ENCODE data around the gene RBM10. TPM values are rescaled to one million over a fixed set of nuclear protein-coding genes. Genes with fewer than 3 reads are reported as not detected.

Gene RBM10
- total RNA-seq, 1 donor from 2014 or later: 41.2 TPM

- TF ChIP-seq, protein P1, sequence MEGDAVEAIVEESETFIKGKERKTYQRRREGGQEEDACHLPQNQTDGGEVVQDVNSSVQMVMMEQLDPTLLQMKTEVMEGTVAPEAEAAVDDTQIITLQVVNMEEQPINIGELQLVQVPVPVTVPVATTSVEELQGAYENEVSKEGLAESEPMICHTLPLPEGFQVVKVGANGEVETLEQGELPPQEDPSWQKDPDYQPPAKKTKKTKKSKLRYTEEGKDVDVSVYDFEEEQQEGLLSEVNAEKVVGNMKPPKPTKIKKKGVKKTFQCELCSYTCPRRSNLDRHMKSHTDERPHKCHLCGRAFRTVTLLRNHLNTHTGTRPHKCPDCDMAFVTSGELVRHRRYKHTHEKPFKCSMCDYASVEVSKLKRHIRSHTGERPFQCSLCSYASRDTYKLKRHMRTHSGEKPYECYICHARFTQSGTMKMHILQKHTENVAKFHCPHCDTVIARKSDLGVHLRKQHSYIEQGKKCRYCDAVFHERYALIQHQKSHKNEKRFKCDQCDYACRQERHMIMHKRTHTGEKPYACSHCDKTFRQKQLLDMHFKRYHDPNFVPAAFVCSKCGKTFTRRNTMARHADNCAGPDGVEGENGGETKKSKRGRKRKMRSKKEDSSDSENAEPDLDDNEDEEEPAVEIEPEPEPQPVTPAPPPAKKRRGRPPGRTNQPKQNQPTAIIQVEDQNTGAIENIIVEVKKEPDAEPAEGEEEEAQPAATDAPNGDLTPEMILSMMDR (conservative IDR thresholded peaks at IDR 0.05; ENCODE audit: low read depth, low read length): no peak
- H3K4me3 ChIP-seq (ENCODE audit: low read depth, low read length): no peak overlapping the region
- DNase-seq (ENCODE audit: low read depth): no peak
Measured at GRCh38 chrX:47228550-47229270, 83.7 kb downstream of the RBM10 start.

DNA sequence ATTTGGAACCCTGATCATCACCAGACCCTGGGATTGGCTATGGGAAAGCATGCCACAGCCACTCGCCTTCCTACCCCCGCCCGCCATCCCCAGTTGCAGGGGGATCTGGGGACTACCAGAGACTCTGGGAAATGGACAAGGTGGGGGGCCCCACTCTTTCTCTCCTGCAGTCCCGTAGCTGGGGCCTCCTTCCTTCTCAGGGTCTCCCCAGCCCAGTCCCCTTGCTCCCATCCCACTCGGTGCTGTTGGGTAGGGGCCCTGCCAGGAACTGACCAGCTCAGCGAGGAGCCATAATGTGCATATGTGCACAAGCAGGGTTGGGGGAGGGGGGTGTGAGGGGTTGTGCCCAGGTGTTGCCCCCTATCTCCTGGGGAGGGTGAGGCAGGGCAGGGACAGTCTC, 84.4 kb downstream of the RBM10 start:
- H3K4me3 ChIP-seq (ENCODE audit: low read depth, low read length): no peak overlapping the region
- TF ChIP-seq, protein P1 (conservative IDR thresholded peaks at IDR 0.05; ENCODE audit: low read depth, low read length): no peak
- DNase-seq (ENCODE audit: low read depth): no peak

GRCh38 chrX:47230136-47230868, 85.3 kb downstream of the RBM10 start:
- no peak overlapping the region for H3K4me3 ChIP-seq (ENCODE audit: low read depth, low read length)
- no peak for DNase-seq (ENCODE audit: low read depth)
- TF ChIP-seq, protein P1 (conservative IDR thresholded peaks at IDR 0.05; ENCODE audit: low read depth, low read length): no peak

GRCh38 chrX:47231167-47231566, 86.1 kb downstream of the RBM10 start:
- no peak for DNase-seq (ENCODE audit: low read depth)
- TF ChIP-seq, protein P1 (conservative IDR thresholded peaks at IDR 0.05; ENCODE audit: low read depth, low read length): no peak
- H3K4me3 ChIP-seq (ENCODE audit: low read depth, low read length): no peak overlapping the region

DNA sequence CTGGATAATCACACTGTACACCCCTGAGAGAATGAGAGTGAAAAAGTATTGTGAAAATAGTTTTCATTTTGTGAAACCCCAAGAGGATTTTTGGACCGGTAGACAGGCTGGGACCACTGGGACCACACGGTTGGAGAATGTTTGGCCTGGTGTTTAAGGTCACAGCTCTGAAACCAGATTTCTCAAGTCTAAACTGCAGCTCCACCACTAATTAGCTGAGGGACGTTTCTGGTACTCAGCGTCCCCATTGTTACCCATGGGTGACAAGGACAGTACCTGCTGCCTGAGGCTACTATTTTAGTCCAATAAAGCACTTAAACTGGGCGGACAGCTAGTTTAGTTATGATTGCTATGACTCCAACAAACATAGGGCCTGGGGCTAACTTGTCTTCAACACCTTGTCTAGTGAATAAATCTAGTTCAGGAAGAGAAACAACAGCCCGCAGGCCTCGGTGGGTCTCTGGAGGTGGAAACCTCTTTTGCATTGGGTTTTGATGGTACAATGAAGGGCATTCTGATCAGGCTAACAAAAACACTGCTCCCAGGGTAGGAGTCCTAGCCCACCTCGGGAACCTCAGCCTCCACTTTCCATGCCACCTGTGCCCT, 87.3 kb downstream of the RBM10 start:
- TF ChIP-seq, protein P1 (conservative IDR thresholded peaks at IDR 0.05; ENCODE audit: low read depth, low read length): no peak
- peak overlapping the region; percentile 66 for H3K4me3 ChIP-seq (ENCODE audit: low read depth, low read length)
- DNase-seq (ENCODE audit: low read depth): no peak

- peak within 1 kb of the TSS; percentile 68 for H3K4me3 ChIP-seq (ENCODE audit: low read depth, low read length)
- DNase-seq (ENCODE audit: low read depth): no peak
- TF ChIP-seq, protein P1 (conservative IDR thresholded peaks at IDR 0.05; ENCODE audit: low read depth, low read length): no peak
Measured at GRCh38 chrX:47232803-47233332, 87.8 kb downstream of the RBM10 start, which contains the start of gene USP11. USP11 (plus strand) TSS chrX:47233009; CDS start chrX:47233044, 35 bp downstream.

Data from epithelial cell of proximal tubule (primary cell).